WTC11 (cell line): ENCODE results near the gene IDE. TPM values are rescaled to one million over a fixed set of nuclear protein-coding genes. Genes with fewer than 3 reads are reported as not detected.
A peak's percentile ranks its signal among the peaks of the same experiment; 100 is the strongest.

Experiments
- ATAC-seq: fragments of 200-7000 bp; cut with Tn5 transposase; 2 replicates; pipeline ENCODE4 v1.10.0; 2021; ENCODE audit warnings: mild to moderate bottlenecking, moderate library complexity
- Bru-seq: library from RNA; stranded (reverse); fragments of 400-500 nt; gene quantifications from one replicate; lab custom pipeline; 2021; lab: Mats Ljungman, UMichigan
- CTCF ChIA-PET: fragments of 300-600 bp; sonication (Branson Sonifier 250); formaldehyde crosslinking; loops from one replicate; lab custom pipeline; 2021; ENCODE audit warnings: antibody characterized with exemption; lab: Charles Lee
- POLR2A ChIA-PET: fragments of 350-600 bp; sonication (Branson Sonifier 250); formaldehyde crosslinking; loops from one replicate; lab custom pipeline; 2021; ENCODE audit warnings: antibody characterized with exemption; lab: Charles Lee
- DNase-seq: peaks from one replicate; pipeline ENCODE4 v3.0.0; 2021; ENCODE audit warnings: low spot score
- H3K27ac Mint-ChIP-seq: 2 replicates; pipeline ENCODE4 v1.8.0; 2021; ENCODE audit warnings: mixed read lengths
- H3K27me3 Mint-ChIP-seq: 2 replicates; pipeline ENCODE4 v1.8.0; 2021; ENCODE audit warnings: low read depth, mild to moderate bottlenecking, moderate library complexity, mixed read lengths
- H3K36me3 Mint-ChIP-seq: 2 replicates; pipeline ENCODE4 v1.8.0; 2021; ENCODE audit warnings: mixed read lengths
- H3K4me1 Mint-ChIP-seq: 2 replicates; pipeline ENCODE4 v1.8.0; 2022; ENCODE audit warnings: mixed read lengths
- H3K4me3 Mint-ChIP-seq: 2 replicates; pipeline ENCODE4 v1.8.0; 2021; ENCODE audit warnings: mild to moderate bottlenecking, moderate library complexity, mixed read lengths
- H3K9me3 Mint-ChIP-seq: 2 replicates; pipeline ENCODE4 v1.8.0; 2021; ENCODE audit warnings: mixed read lengths
- CBFB ChIP-seq: sonication (generic); formaldehyde crosslinking; IDR thresholded peaks from 2 replicates; pipeline ENCODE4 v1.8.1; 2022; ENCODE audit warnings: mild to moderate bottlenecking, low read depth, missing genetic modification reagents
- CTCF ChIP-seq: fragments of 200-600 bp; IDR thresholded peaks from 2 replicates; pipeline ENCODE4 v1.8.0; 2022; ENCODE audit warnings: antibody characterized with exemption
- E2F4 ChIP-seq: sonication (generic); formaldehyde crosslinking; IDR thresholded peaks from 2 replicates; pipeline ENCODE4 v1.8.1; 2022; ENCODE audit warnings: low read depth, mild to moderate bottlenecking, moderate library complexity, missing genetic modification reagents, borderline replicate concordance
- ELF4 ChIP-seq: sonication (generic); formaldehyde crosslinking; IDR thresholded peaks from 2 replicates; pipeline ENCODE4 v1.8.1; 2022; ENCODE audit warnings: low read depth, mild to moderate bottlenecking, moderate library complexity, missing genetic modification reagents
- ESRRA ChIP-seq: sonication (generic); formaldehyde crosslinking; IDR thresholded peaks from 2 replicates; pipeline ENCODE4 v1.8.1; 2022; ENCODE audit warnings: mild to moderate bottlenecking, missing genetic modification reagents, borderline replicate concordance
- FOXK1 ChIP-seq: sonication (generic); formaldehyde crosslinking; IDR thresholded peaks from 2 replicates; pipeline ENCODE4 v1.8.0; 2022; ENCODE audit warnings: mild to moderate bottlenecking, moderate library complexity, missing genetic modification reagents
- FOXP1 ChIP-seq: sonication (generic); formaldehyde crosslinking; IDR thresholded peaks from 2 replicates; pipeline ENCODE4 v1.8.0; 2022; ENCODE audit warnings: missing genetic modification reagents, mild to moderate bottlenecking, moderate library complexity, borderline replicate concordance
- HMGXB4 ChIP-seq: sonication (generic); formaldehyde crosslinking; IDR thresholded peaks from 2 replicates; pipeline ENCODE4 v1.8.1; 2023; ENCODE audit warnings: mild to moderate bottlenecking, moderate library complexity, missing genetic modification reagents
- MAX ChIP-seq: sonication (generic); formaldehyde crosslinking; IDR thresholded peaks from 2 replicates; pipeline ENCODE4 v1.8.0; 2022; ENCODE audit warnings: mild to moderate bottlenecking, missing genetic modification reagents
- MYBL2 ChIP-seq: sonication (generic); formaldehyde crosslinking; IDR thresholded peaks from 2 replicates; pipeline ENCODE4 v1.8.1; 2023; ENCODE audit warnings: mild to moderate bottlenecking, moderate library complexity, missing genetic modification reagents
- NFE2L1 ChIP-seq: sonication (generic); formaldehyde crosslinking; IDR thresholded peaks from 2 replicates; pipeline ENCODE4 v1.8.1; 2023; ENCODE audit warnings: missing genetic modification reagents
- RORB ChIP-seq: fragments of 250-450 bp; sonication (Bioruptor Pico); IDR thresholded peaks from 2 replicates; pipeline ENCODE4 v1.9.0; 2021; ENCODE audit warnings: mild to moderate bottlenecking
- SMAD3 ChIP-seq: sonication (generic); formaldehyde crosslinking; IDR thresholded peaks from 2 replicates; pipeline ENCODE4 v1.8.0; 2022; ENCODE audit warnings: missing genetic modification reagents, mild to moderate bottlenecking, borderline replicate concordance
- SOX15 ChIP-seq: fragments of 250-450 bp; sonication (Bioruptor Pico); IDR thresholded peaks from 2 replicates; pipeline ENCODE4 v1.9.0; 2021; ENCODE audit warnings: mild to moderate bottlenecking
- TEAD4 ChIP-seq: sonication (generic); formaldehyde crosslinking; IDR thresholded peaks from 2 replicates; pipeline ENCODE4 v1.8.0; 2022; ENCODE audit warnings: mild to moderate bottlenecking, missing genetic modification reagents
- ZNF232 ChIP-seq: sonication (generic); formaldehyde crosslinking; IDR thresholded peaks from 2 replicates; pipeline ENCODE4 v1.8.0; 2022; ENCODE audit warnings: mild to moderate bottlenecking, missing genetic modification reagents
- ZNF671 ChIP-seq: fragments of 250-450 bp; sonication (Bioruptor Pico); IDR thresholded peaks from 2 replicates; pipeline ENCODE4 v1.8.0; 2021; ENCODE audit warnings: mild to moderate bottlenecking
- long read RNA-seq, 3 experiments: library from RNA in 1 of 3; library from capped mRNA in 1 of 3; library from polyadenylated mRNA in 1 of 3; unstranded in 2 of 3; stranded (forward) in 1 of 3; transcript quantifications; one replicate each; pipeline ENCODE4 v2.0.0, GENCODE V29; 2021
- total RNA-seq: library from RNA; stranded (reverse); gene quantifications from 3 replicates; pipeline ENCODE4 v1.2.3, GENCODE V29; 2021
- TF ChIP-seq, protein P1 (sequence below): fragments of 250-450 bp; sonication (Bioruptor Pico); IDR thresholded peaks from 2 replicates; pipeline ENCODE4 v1.8.0; 2021; ENCODE audit warnings: mild to moderate bottlenecking
- TF ChIP-seq, protein P2 (sequence below): sonication (generic); formaldehyde crosslinking; IDR thresholded peaks from 2 replicates; pipeline ENCODE4 v1.8.0; 2023; ENCODE audit warnings: missing genetic modification reagents
- TF ChIP-seq, protein P3 (sequence below): sonication (generic); formaldehyde crosslinking; IDR thresholded peaks from 2 replicates; pipeline ENCODE4 v1.8.1; 2023; ENCODE audit warnings: mild to moderate bottlenecking, missing genetic modification reagents, moderate library complexity
- TF ChIP-seq, protein P4 (sequence below): sonication (generic); formaldehyde crosslinking; IDR thresholded peaks from 2 replicates; pipeline ENCODE4 v1.8.1; 2022; ENCODE audit warnings: mild to moderate bottlenecking, missing genetic modification reagents, moderate library complexity, borderline replicate concordance

IDE gene
- total RNA-seq (44.0 to 50.5 TPM (median 45.2 TPM) in 3 replicates), Bru-seq, nascent RNA (percentile 68 among the genes with signal in this experiment)
- long read RNA-seq, experiment 1, full-length matches to known transcripts = 177 of 252 reads
- long read RNA-seq, experiment 1, partial matches to known transcripts = 27 of 252 reads
- long read RNA-seq, experiment 1, other reads (novel, unspliced or antisense) = 48 of 252 reads
- long read RNA-seq, experiment 2, full-length matches to known transcripts = 6 of 35 reads
- long read RNA-seq, experiment 2, partial matches to known transcripts = 16 of 35 reads
- long read RNA-seq, experiment 2, other reads (novel, unspliced or antisense) = 13 of 35 reads
- long read RNA-seq, experiment 3, full-length matches to known transcripts = 1 of 4 reads
- long read RNA-seq, experiment 3, partial matches to known transcripts = 2 of 4 reads
- long read RNA-seq, experiment 3, other reads (novel, unspliced or antisense) = 1 of 4 reads

- H3K36me3 Mint-ChIP-seq = peaks cover 6% of the 10 kb centered on the region; the same call in 1 of the 2 replicates
- peak within 1 kb of the TSS; percentile 67 for H3K4me3 Mint-ChIP-seq
- H3K27me3 Mint-ChIP-seq = no peaks in the 10 kb centered on the region
- CTCF ChIA-PET = interaction anchor here (0.6 to 3.9 kb wide), 6 partner anchors 17 to 138 kb away, joined by 3 to 32 read pairs (median 4); no protein-coding TSS in a partner anchor
- POLR2A ChIA-PET = interaction anchor here (0.6 to 3.6 kb wide), 8 partner anchors 15 to 273 kb away, joined by 3 to 15 read pairs (median 3); no protein-coding TSS in a partner anchor
- peak; percentile 94 for DNase-seq
- H3K9me3 Mint-ChIP-seq = no peaks in the 10 kb centered on the region
- no peak within 1 kb of the TSS; the same call in 1 of the 2 replicates for H3K27ac Mint-ChIP-seq
- H3K4me1 Mint-ChIP-seq = peaks cover 29% of the 10 kb centered on the region
- peak; percentile 86 for ATAC-seq
- TF ChIP-seq, protein P1, sequence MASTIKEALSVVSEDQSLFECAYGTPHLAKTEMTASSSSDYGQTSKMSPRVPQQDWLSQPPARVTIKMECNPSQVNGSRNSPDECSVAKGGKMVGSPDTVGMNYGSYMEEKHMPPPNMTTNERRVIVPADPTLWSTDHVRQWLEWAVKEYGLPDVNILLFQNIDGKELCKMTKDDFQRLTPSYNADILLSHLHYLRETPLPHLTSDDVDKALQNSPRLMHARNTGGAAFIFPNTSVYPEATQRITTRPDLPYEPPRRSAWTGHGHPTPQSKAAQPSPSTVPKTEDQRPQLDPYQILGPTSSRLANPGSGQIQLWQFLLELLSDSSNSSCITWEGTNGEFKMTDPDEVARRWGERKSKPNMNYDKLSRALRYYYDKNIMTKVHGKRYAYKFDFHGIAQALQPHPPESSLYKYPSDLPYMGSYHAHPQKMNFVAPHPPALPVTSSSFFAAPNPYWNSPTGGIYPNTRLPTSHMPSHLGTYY (CRISPR knock-in tag) = no peak
- TF ChIP-seq TEAD4 = no peak
- TF ChIP-seq, protein P2, sequence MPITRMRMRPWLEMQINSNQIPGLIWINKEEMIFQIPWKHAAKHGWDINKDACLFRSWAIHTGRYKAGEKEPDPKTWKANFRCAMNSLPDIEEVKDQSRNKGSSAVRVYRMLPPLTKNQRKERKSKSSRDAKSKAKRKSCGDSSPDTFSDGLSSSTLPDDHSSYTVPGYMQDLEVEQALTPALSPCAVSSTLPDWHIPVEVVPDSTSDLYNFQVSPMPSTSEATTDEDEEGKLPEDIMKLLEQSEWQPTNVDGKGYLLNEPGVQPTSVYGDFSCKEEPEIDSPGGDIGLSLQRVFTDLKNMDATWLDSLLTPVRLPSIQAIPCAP (CRISPR knock-in tag) = no peak
- TF ChIP-seq ZNF232 (CRISPR knock-in tag) = peak; percentile 72
- TF ChIP-seq MAX (CRISPR knock-in tag) = peak; percentile 88
- peak; percentile 65; the same call in 1 of the 2 replicates for TF ChIP-seq NFE2L1 (CRISPR knock-in tag)
- no peak for TF ChIP-seq CTCF
- TF ChIP-seq, protein P3, sequence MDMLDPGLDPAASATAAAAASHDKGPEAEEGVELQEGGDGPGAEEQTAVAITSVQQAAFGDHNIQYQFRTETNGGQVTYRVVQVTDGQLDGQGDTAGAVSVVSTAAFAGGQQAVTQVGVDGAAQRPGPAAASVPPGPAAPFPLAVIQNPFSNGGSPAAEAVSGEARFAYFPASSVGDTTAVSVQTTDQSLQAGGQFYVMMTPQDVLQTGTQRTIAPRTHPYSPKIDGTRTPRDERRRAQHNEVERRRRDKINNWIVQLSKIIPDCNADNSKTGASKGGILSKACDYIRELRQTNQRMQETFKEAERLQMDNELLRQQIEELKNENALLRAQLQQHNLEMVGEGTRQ (CRISPR knock-in tag) = 0 out of 2 replicates have a peak, but pooled peaks have one; percentile 3
- peak; percentile 93 for TF ChIP-seq HMGXB4 (CRISPR knock-in tag)
- no peak for TF ChIP-seq RORB (CRISPR knock-in tag)
- TF ChIP-seq SOX15 (CRISPR knock-in tag) = no peak
- peak; percentile 13; the same call in 1 of the 2 replicates for TF ChIP-seq FOXP1
- TF ChIP-seq ELF4 (CRISPR knock-in tag) = 0 out of 2 replicates have a peak, but pooled peaks have one; percentile 14
- TF ChIP-seq FOXK1 (CRISPR knock-in tag) = peak; percentile 63; the same call in 1 of the 2 replicates
- peak; percentile 59; the same call in 1 of the 2 replicates for TF ChIP-seq ESRRA (CRISPR knock-in tag)
- peak; percentile 72; the same call in 1 of the 2 replicates for TF ChIP-seq MYBL2 (CRISPR knock-in tag)
- TF ChIP-seq SMAD3 (CRISPR knock-in tag) = peak; percentile 71; the same call in 1 of the 2 replicates
- peak; percentile 18; the same call in 1 of the 2 replicates for TF ChIP-seq E2F4 (CRISPR knock-in tag)
- no peak for TF ChIP-seq ZNF671 (CRISPR knock-in tag)
- TF ChIP-seq CBFB = peak; percentile 66; the same call in 1 of the 2 replicates
- TF ChIP-seq, protein P4, sequence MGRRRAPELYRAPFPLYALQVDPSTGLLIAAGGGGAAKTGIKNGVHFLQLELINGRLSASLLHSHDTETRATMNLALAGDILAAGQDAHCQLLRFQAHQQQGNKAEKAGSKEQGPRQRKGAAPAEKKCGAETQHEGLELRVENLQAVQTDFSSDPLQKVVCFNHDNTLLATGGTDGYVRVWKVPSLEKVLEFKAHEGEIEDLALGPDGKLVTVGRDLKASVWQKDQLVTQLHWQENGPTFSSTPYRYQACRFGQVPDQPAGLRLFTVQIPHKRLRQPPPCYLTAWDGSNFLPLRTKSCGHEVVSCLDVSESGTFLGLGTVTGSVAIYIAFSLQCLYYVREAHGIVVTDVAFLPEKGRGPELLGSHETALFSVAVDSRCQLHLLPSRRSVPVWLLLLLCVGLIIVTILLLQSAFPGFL (CRISPR knock-in tag) = 0 out of 2 replicates have a peak, but pooled peaks have one; percentile 46
These were observed at the start of gene IDE for GRCh38 chr10:92573798-92574547. Gene IDE, minus strand, starts transcription at chr10:92574093. Its CDS starts 74 bp downstream, at chr10:92574019.
